ENCODE data around the gene IL24. TPM values are rescaled to one million over a fixed set of nuclear protein-coding genes. Genes with fewer than 3 reads are reported as not detected.
"Not testable (repeated sequence)": the region's sequence is repeated elsewhere in the genome, so short reads cannot be mapped to it uniquely, and the experiment has no call there.

The IL24 gene, protein sequence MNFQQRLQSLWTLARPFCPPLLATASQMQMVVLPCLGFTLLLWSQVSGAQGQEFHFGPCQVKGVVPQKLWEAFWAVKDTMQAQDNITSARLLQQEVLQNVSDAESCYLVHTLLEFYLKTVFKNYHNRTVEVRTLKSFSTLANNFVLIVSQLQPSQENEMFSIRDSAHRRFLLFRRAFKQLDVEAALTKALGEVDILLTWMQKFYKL
- not detected for total RNA-seq
- polyA plus RNA-seq (ENCODE audit: insufficient read depth in 1 of 8, insufficient read length in 8 of 8, low replicate concordance in 1 of 8): under 1 TPM in 7 of 8 donors, not detected in 1; 0.11 to 0.30 (median 0.15) TPM
- long read RNA-seq, donor 1: 0 reads
- long read RNA-seq, donor 2: 0 reads
- long read RNA-seq, donor 3: 0 reads
- long read RNA-seq, donor 4: 0 reads
- long read RNA-seq, donor 5: 0 reads
- long read RNA-seq, donor 6: 0 reads
- long read RNA-seq, donor 7: 0 reads
- long read RNA-seq, donor 8: 0 reads
- long read RNA-seq, donor 9: 0 reads
- long read RNA-seq, donor 10: 0 reads
- long read RNA-seq, donor 11: 0 reads

GRCh38 chr1:206897175-206897574 lies at the start of gene IL24:
TSS of gene IL24 (plus strand) at chr1:206897443. CDS start at chr1:206897833, 390 bp downstream.
- Histone ChIP-seq H3K36me3 (ENCODE audit: control insufficient read depth, insufficient read depth, low read length) (no peaks in the 10 kb centered on the region), H3K4me3 (ENCODE audit: low read length) (no peak within 1 kb of the TSS), H3K27ac (ENCODE audit: low read length) (no peak within 1 kb of the TSS), H3K9me3 (replicated peaks; ENCODE audit: control insufficient read depth, low read depth, low read length) (no peaks in the 10 kb centered on the region), H3K4me1 (ENCODE audit: control insufficient read depth, insufficient read depth, low read length) (no peaks in the 10 kb centered on the region), H3K27me3 (ENCODE audit: control insufficient read depth, insufficient read depth, low read length) (peaks cover 13% of the 10 kb centered on the region)
- no CpG with 5 or more reads among the region's 4 CpGs for WGBS (ENCODE audit: insufficient coverage)
- no peak for DNase-seq

GRCh38 chr1:206847946-206848345 lies 49.3 kb upstream of the IL24 start:
- Histone ChIP-seq H3K9me3 (replicated peaks; ENCODE audit: control insufficient read depth, low read depth, low read length) (no peaks in the 10 kb centered on the region), H3K4me1 (ENCODE audit: control insufficient read depth, insufficient read depth, low read length) (no peaks in the 10 kb centered on the region), H3K27me3 (ENCODE audit: control insufficient read depth, insufficient read depth, low read length) (no peaks in the 10 kb centered on the region), H3K4me3 (ENCODE audit: low read length) (no peak overlapping the region), H3K36me3 (ENCODE audit: control insufficient read depth, insufficient read depth, low read length) (no peaks in the 10 kb centered on the region), H3K27ac (ENCODE audit: low read length) (no peak overlapping the region)
- no CpG with 5 or more reads among the region's 1 CpG for WGBS (ENCODE audit: insufficient coverage)
- DNase-seq: no peak

GRCh38 chr1:206850401-206850800 lies 46.8 kb upstream of the IL24 start:
- no peak overlapping the region for H3K4me3 ChIP-seq (ENCODE audit: low read length)
- no peaks in the 10 kb centered on the region for H3K4me1 ChIP-seq (ENCODE audit: control insufficient read depth, insufficient read depth, low read length)
- no peaks in the 10 kb centered on the region for H3K36me3 ChIP-seq (ENCODE audit: control insufficient read depth, insufficient read depth, low read length)
- whole genome bisulfite sequencing (ENCODE audit: insufficient coverage): no CpG with 5 or more reads among the region's 2 CpGs
- H3K9me3 ChIP-seq (replicated peaks; ENCODE audit: control insufficient read depth, low read depth, low read length): no peaks in the 10 kb centered on the region
- no peak overlapping the region for H3K27ac ChIP-seq (ENCODE audit: low read length)
- DNase-seq: no peak
- peaks cover 2% of the 10 kb centered on the region for H3K27me3 ChIP-seq (ENCODE audit: control insufficient read depth, insufficient read depth, low read length)

- no peaks in the 10 kb centered on the region for H3K36me3 ChIP-seq (ENCODE audit: control insufficient read depth, insufficient read depth, low read length)
- H3K27ac ChIP-seq (ENCODE audit: low read length): no peak overlapping the region
- WGBS (ENCODE audit: insufficient coverage): no CpG with 5 or more reads among the region's 5 CpGs
- no peak for DNase-seq
- peaks cover 2% of the 10 kb centered on the region for H3K27me3 ChIP-seq (ENCODE audit: control insufficient read depth, insufficient read depth, low read length)
- H3K4me3 ChIP-seq (ENCODE audit: low read length): no peak overlapping the region
- H3K4me1 ChIP-seq (ENCODE audit: control insufficient read depth, insufficient read depth, low read length): no peaks in the 10 kb centered on the region
- H3K9me3 ChIP-seq (replicated peaks; ENCODE audit: control insufficient read depth, low read depth, low read length): no peaks in the 10 kb centered on the region
These were observed 45.8 kb upstream of the IL24 start for GRCh38 chr1:206851341-206852010.

DNA sequence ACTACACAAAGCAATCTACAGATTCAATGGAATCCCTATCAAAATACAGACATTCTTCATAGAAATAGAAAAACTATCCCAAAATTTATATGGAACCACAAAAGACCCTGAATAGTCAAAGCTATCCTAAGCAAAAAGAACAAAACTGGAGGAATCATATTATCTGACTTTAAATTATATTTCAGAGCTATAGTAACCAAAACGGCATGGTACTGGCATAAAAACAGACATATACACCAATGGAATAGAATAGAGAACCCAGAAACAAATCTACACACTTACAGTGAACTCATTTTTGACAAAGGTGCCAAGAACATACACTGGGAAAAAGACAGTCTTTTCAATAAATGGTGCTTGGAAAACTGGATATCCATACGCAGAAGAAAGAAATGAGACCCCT lies 44.6 kb upstream of the IL24 start:
- H3K36me3 ChIP-seq (ENCODE audit: control insufficient read depth, insufficient read depth, low read length); H3K9me3 ChIP-seq (replicated peaks; ENCODE audit: control insufficient read depth, low read depth, low read length); DNase-seq; H3K27me3 ChIP-seq (ENCODE audit: control insufficient read depth, insufficient read depth, low read length); H3K27ac ChIP-seq (ENCODE audit: low read length); H3K4me3 ChIP-seq (ENCODE audit: low read length); H3K4me1 ChIP-seq (ENCODE audit: control insufficient read depth, insufficient read depth, low read length): not testable (repeated sequence)
- no CpG with 5 or more reads among the region's 2 CpGs for WGBS (ENCODE audit: insufficient coverage)

GRCh38 chr1:206853696-206854095 lies 43.5 kb upstream of the IL24 start:
- not testable (repeated sequence) for H3K36me3 ChIP-seq (ENCODE audit: control insufficient read depth, insufficient read depth, low read length); H3K27ac ChIP-seq (ENCODE audit: low read length); H3K4me3 ChIP-seq (ENCODE audit: low read length); H3K4me1 ChIP-seq (ENCODE audit: control insufficient read depth, insufficient read depth, low read length); H3K27me3 ChIP-seq (ENCODE audit: control insufficient read depth, insufficient read depth, low read length); DNase-seq; H3K9me3 ChIP-seq (replicated peaks; ENCODE audit: control insufficient read depth, low read depth, low read length)

DNA sequence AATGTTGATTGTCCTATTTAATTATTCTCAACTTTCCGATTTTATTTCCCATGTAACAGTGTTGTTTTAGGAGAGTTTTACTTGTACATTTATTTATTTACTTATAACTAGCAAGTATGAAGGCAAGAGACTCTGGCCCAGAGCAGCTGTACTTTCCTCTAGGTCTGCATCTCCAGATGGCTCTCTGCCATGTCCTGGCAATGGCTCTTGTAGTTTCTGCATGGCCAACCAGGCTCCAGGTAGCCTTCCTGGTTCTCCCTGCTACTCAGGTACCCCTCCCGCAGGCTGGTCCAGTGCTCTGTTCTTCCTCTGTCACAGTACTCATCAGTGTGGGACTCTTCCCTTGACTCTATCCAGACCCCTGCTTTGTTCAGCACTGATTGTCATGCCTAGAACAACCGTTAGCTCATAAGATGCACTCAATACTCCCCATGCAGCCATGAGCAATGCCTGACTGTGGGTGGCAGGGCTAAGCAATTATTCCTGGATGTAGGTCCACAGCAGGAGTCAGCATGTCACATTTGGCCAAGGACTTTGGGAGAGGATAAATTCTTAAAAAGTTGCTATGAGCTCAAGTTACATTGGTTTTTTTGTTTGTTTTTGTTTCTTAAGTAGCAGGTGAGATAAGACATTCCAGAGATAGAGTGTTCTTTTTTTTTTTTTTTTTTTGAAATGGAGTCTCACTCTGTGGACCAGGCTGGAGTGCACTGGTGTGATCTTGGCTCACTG lies 42.7 kb upstream of the IL24 start:
- H3K4me3 ChIP-seq (ENCODE audit: low read length): no peak overlapping the region
- H3K4me1 ChIP-seq (ENCODE audit: control insufficient read depth, insufficient read depth, low read length): no peaks in the 10 kb centered on the region
- no peak overlapping the region for H3K27ac ChIP-seq (ENCODE audit: low read length)
- 89% methylated on average over 2 of the region's 3 CpGs for WGBS (ENCODE audit: insufficient coverage)
- peaks cover 5% of the 10 kb centered on the region for H3K27me3 ChIP-seq (ENCODE audit: control insufficient read depth, insufficient read depth, low read length)
- H3K9me3 ChIP-seq (replicated peaks; ENCODE audit: control insufficient read depth, low read depth, low read length): no peaks in the 10 kb centered on the region
- no peak for DNase-seq
- H3K36me3 ChIP-seq (ENCODE audit: control insufficient read depth, insufficient read depth, low read length): no peaks in the 10 kb centered on the region

DNA sequence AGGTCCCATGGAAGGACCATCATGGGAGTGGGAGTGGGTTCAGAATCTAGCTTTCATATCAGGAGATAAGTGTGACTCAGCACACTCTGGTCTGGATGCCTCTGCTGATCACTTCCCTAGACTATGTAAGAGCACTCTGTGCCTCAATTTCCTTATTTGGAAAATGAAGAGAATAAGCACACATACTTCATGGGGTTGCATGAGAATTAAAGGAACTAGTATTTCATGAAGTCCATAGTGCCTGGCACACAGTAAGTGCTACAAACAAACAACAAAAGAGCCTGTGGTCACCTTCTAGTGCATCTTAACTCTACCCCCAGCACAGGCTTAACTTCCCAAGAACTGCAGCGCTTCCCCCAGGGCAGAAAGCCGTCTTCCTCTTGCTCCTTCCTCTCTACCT lies 41.4 kb upstream of the IL24 start:
- DNase-seq: no peak
- no peaks in the 10 kb centered on the region for H3K4me1 ChIP-seq (ENCODE audit: control insufficient read depth, insufficient read depth, low read length)
- peaks cover 7% of the 10 kb centered on the region for H3K27me3 ChIP-seq (ENCODE audit: control insufficient read depth, insufficient read depth, low read length)
- no peaks in the 10 kb centered on the region for H3K36me3 ChIP-seq (ENCODE audit: control insufficient read depth, insufficient read depth, low read length)
- H3K9me3 ChIP-seq (replicated peaks; ENCODE audit: control insufficient read depth, low read depth, low read length): no peaks in the 10 kb centered on the region
- WGBS (ENCODE audit: insufficient coverage): 84% methylated on average over 2 of the region's 2 CpGs
- no peak overlapping the region for H3K27ac ChIP-seq (ENCODE audit: low read length)
- no peak overlapping the region for H3K4me3 ChIP-seq (ENCODE audit: low read length)

DNA sequence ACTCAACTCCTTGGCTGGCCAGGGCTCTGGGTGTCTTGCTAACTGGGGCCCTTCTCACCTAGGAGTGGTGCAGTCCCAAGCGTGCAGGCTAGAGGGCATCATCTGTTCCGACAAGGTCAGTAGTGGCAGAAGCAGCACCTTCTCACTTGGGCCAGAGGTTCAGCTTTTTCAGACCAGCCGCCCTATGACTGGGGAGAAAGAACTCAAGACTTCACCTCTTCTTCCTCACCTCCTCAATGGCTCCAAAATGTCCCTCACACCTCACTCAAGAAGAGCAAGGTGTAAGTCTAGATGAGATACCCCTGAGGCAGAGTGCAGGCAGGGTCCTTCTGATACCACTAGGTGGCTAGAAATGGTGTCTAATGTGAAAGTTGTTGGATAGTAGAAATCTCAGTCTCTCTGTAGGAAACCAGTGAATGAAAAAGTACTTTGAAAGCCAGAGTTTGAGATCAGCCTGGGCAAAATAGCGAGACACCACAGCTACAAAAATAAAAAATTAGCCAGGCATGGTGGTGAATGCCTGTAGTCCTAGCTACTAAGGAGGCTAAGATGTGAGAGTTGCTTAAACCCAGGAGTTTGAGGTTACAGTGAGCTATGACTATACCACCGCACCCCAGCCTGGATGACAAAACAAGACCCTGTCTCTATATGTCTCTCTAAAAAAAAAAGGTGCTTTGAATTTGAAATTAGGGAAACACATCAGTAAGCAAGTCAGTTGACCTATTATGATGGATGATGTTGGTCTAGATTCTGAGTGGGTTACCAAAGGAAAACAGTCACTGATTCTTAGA lies 40.4 kb upstream of the IL24 start:
- no peaks in the 10 kb centered on the region for H3K36me3 ChIP-seq (ENCODE audit: control insufficient read depth, insufficient read depth, low read length)
- peaks cover 11% of the 10 kb centered on the region for H3K27me3 ChIP-seq (ENCODE audit: control insufficient read depth, insufficient read depth, low read length)
- H3K27ac ChIP-seq (ENCODE audit: low read length): no peak overlapping the region
- H3K4me1 ChIP-seq (ENCODE audit: control insufficient read depth, insufficient read depth, low read length): no peaks in the 10 kb centered on the region
- H3K4me3 ChIP-seq (ENCODE audit: low read length): no peak overlapping the region
- H3K9me3 ChIP-seq (replicated peaks; ENCODE audit: control insufficient read depth, low read depth, low read length): no peaks in the 10 kb centered on the region
- DNase-seq: no peak
- WGBS (ENCODE audit: insufficient coverage): no CpG with 5 or more reads among the region's 5 CpGs
